Heart right ventricle (tissue), 16 donors: ENCODE results near the gene DLEC1. TPM values are rescaled to one million over a fixed set of nuclear protein-coding genes. Genes with fewer than 3 reads are reported as not detected.

Source experiments
- ATAC-seq, 8 donors: fragments of 200-7000 bp; cut with Tn5 transposase; one replicate each; pipeline ENCODE4 v1.9.1; 2020; ENCODE audit warnings: mild to moderate bottlenecking in 8 of 8, moderate library complexity in 8 of 8, moderate number of reproducible peaks in 1 of 8
- DNase-seq, 2 donors: peaks; one replicate each; pipeline ENCODE4 v3.0.0-alpha.2; 2020
- H3K27ac ChIP-seq, 10 donors: fragments of 200-600 bp; sonication (generic) in 2 of 10; one replicate each; pipeline versions ENCODE4 v1.5.0 to v1.8.0; 2020 to 2022; ENCODE audit warnings: mild to moderate bottlenecking in 3 of 10
- H3K27me3 ChIP-seq, 7 donors: fragments of 200-600 bp; one replicate each; pipeline ENCODE4 v1.8.0; 2021 to 2022; ENCODE audit warnings: mild to moderate bottlenecking in 2 of 7
- H3K36me3 ChIP-seq, 9 donors: fragments of 200-600 bp; sonication (generic) in 1 of 9; one replicate each; pipeline versions ENCODE4 v1.5.0 to v1.8.0; 2020 to 2022; ENCODE audit warnings: mild to moderate bottlenecking in 2 of 9
- H3K4me1 ChIP-seq, 9 donors: fragments of 200-600 bp; sonication (generic) in 1 of 9; one replicate each; pipeline versions ENCODE4 v1.5.0 to v1.8.0; 2020 to 2022; ENCODE audit warnings: mild to moderate bottlenecking in 4 of 9
- H3K4me3 ChIP-seq, 10 donors: fragments of 200-600 bp; sonication (generic) in 2 of 10; one replicate each; pipeline versions ENCODE4 v1.5.0 to v1.8.0; 2020 to 2022; ENCODE audit warnings: mild to moderate bottlenecking in 7 of 10, moderate library complexity in 2 of 10
- H3K9me3 ChIP-seq, 11 donors: fragments of 200-600 bp in 10 of 11; sonication (generic) in 2 of 11; one replicate each; pipeline versions ENCODE4 v1.5.0 to v1.8.0; 2013 to 2022; ENCODE audit warnings: mild to moderate bottlenecking in 2 of 11, control low read depth in 1 of 11, moderate library complexity in 1 of 11
- WGBS, 2 donors: extraction: QIAGEN DNeasy Blood & Tissue Kit; methylation state at CpG; one replicate each; pipeline ENCODE4 v1.1.7; 2013; ENCODE audit warnings: inconsistent platforms in 1 of 2; 5-methylcytosine and 5-hydroxymethylcytosine counted together
- intact Hi-C, 10 donors: fragments of 100-400 bp; cut with DNase I; formaldehyde crosslinking; loops; one replicate each; pipeline versions ENCODE4 v1.11.1 to v1.14.2; 2022
- polyA plus RNA-seq, 2 donors: library from polyadenylated mRNA; stranded (reverse); fragments of 200-250 nt; gene quantifications; one replicate each; pipeline ENCODE4 v1.2.3, GENCODE V29; 2013
- total RNA-seq, 10 donors: library from RNA; stranded (reverse); fragmentation: NEBNext Ultra II Directional in 3 of 10; extraction: Animal tissue kit (Norgen Biotek cat#: 25700) in 3 of 10; gene quantifications; one replicate each; pipeline versions ENCODE4 v1.2.1 to v1.2.4, GENCODE V29; 2021 to 2023
- TF ChIP-seq, protein P1 (sequence below), 9 donors: fragments of 200-600 bp; sonication (generic) in 2 of 9; IDR thresholded peaks; one replicate each; pipeline versions ENCODE4 v1.5.0 to v1.8.0; 2021 to 2022; ENCODE audit warnings: antibody characterized with exemption in 9 of 9, mild to moderate bottlenecking in 5 of 9, moderate library complexity in 1 of 9
- donor health status: Arrhythmogenic right ventricular cardiomyopathy.
- donor health status: ischemic (EF 13 %, LVEDD 7.1; RV severe dilation, severe dysfunction).
- donor health status: healthy with polysubstance abuse.
- donor health status: DM: no; HTN: yes; CAD: no.
- donor health status: DM: no; HTN: no; CAD: no.
- donor health status: ischemic (EF 25% LVEDD 6.9; RV normal size, moderate dysfunction).
- donor health status: ischemic (EF 25% LVEDD 5.7; RV mildly dilated, moderate dysfunction).
- donor health status: healthy.
- donor health status: DM: yes; HTN: yes; CAD: no.
- donor health status: Ischemic cardiomyopathy.
- donor health status: ischemic (EF 35%, LVEDD 5.7; RV mildly dilated, moderate dysfunction).
- donor health status: nonischemic (EF 11% LVEDD 7.7; RV severe dilation, severe dysfunction).
- donor health status: DM: yes; HTN: yes; CAD: no.
- donor health status: PGD.
- donor health status: ischemic (EF 29% LVEDD 5.4; RV normal size, mild dysfunction).
- donor health status: nonischemic (EF 23%, LVEDD 6.1; RV moderate dilation, normal function).

DLEC1 gene
- total and polyA plus RNA-seq, 12 donors: 0.09 to 0.66 (median 0.30) TPM; not detected in 4

DNA sequence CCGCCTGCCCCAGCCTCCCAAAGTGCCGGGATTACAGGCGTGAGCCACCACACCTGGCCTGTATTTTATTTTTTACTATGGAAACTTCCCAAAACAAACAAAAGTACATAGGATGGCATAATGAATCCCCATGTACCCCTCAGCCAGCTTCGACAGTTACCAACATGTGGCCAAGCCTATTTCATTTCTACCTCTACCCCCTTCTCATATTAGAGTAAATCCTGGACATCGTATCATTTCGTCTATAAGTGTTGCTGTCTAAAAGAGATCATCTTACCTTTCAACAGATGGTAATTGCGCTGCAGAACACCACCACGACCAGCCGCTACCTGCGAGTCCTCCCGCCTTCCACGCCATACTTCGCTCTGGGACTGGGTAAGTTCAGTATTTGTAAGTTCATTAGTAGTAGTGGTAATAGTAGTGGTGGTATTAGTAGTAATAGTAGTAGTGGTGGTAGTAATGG, 44.9 kb downstream of the DLEC1 start:
- no peaks in the 10 kb centered on the region for H3K4me1 ChIP-seq
- no peak for ATAC-seq
- DNase-seq: no peak
- H3K27ac ChIP-seq: no peak overlapping the region
- WGBS, 2 donors: 96 to 97% methylated on average over 13 of the region's 13 CpGs
- H3K9me3 ChIP-seq: peaks cover 0 to 32% (median 0%) of the 10 kb centered on the region in 11 donors
- H3K36me3 ChIP-seq: no peaks in the 10 kb centered on the region
- H3K4me3 ChIP-seq: no peak overlapping the region
- no peaks in the 10 kb centered on the region for H3K27me3 ChIP-seq
- TF ChIP-seq, protein P1, sequence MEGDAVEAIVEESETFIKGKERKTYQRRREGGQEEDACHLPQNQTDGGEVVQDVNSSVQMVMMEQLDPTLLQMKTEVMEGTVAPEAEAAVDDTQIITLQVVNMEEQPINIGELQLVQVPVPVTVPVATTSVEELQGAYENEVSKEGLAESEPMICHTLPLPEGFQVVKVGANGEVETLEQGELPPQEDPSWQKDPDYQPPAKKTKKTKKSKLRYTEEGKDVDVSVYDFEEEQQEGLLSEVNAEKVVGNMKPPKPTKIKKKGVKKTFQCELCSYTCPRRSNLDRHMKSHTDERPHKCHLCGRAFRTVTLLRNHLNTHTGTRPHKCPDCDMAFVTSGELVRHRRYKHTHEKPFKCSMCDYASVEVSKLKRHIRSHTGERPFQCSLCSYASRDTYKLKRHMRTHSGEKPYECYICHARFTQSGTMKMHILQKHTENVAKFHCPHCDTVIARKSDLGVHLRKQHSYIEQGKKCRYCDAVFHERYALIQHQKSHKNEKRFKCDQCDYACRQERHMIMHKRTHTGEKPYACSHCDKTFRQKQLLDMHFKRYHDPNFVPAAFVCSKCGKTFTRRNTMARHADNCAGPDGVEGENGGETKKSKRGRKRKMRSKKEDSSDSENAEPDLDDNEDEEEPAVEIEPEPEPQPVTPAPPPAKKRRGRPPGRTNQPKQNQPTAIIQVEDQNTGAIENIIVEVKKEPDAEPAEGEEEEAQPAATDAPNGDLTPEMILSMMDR (IDR thresholded peaks at IDR 0.05): no peak
- intact Hi-C loops: no loop called here

DNA sequence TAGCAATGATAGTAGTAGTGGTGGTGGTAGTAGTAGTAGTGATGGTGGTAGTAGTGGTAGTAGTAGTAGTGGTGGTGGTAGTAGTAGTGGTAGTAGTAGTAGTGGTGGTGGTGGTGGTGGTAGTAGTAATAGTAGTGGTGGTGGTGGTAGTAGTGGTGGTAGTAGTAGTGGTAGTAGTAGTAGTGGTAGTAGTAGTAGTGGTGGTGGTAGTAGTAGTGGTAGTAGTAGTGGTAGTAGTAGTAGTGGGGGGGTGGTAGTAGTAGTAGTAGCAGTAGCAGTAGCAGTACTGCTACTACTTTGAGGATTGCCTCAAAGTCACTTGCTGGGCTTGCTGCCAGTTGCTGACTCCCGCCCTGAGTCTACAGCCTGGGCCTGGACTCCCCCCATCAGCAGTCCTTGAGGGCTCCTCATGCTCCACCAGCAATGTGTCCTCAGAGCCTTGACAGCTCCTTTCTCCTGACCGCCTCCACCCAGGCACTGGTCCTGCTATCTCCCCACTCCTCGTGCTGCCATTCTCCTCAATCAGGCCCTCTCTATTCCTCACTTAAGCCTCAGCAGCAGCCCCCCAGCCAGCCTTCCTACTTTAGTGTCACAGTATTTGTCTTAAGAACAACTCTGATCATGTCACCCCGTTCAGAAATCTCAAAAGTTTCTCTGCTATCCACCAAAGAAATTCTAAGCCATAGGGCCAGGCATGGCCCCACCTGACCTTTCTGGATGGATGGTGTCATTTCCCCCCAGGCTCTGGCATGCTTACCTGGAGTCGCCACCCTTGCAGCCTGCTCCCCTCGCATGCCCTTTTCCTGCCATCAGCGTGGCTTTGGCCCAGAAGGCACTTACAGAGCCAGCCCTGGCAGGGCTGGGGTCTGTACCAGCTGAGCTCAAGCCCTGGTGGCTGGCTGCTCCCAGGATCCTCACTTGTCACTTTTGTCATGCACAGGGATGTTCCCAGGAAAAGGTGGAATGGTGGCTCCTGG, 45.6 kb downstream of the DLEC1 start:
- H3K4me3 ChIP-seq: no peak overlapping the region
- WGBS, 2 donors: 63 to 64% methylated on average over 7 of the region's 7 CpGs
- H3K27me3 ChIP-seq: no peaks in the 10 kb centered on the region
- H3K4me1 ChIP-seq: no peaks in the 10 kb centered on the region
- H3K36me3 ChIP-seq: no peaks in the 10 kb centered on the region
- TF ChIP-seq, protein P1 (IDR thresholded peaks at IDR 0.05): no peak
- H3K27ac ChIP-seq: no peak overlapping the region
- peaks cover 0 to 32% (median 0%) of the 10 kb centered on the region in 11 donors for H3K9me3 ChIP-seq
- no peak for DNase-seq
- intact Hi-C loops: no loop called here
- peak in 7 of 8 donors; percentile 11 to 99 (median 74) for ATAC-seq

DNA sequence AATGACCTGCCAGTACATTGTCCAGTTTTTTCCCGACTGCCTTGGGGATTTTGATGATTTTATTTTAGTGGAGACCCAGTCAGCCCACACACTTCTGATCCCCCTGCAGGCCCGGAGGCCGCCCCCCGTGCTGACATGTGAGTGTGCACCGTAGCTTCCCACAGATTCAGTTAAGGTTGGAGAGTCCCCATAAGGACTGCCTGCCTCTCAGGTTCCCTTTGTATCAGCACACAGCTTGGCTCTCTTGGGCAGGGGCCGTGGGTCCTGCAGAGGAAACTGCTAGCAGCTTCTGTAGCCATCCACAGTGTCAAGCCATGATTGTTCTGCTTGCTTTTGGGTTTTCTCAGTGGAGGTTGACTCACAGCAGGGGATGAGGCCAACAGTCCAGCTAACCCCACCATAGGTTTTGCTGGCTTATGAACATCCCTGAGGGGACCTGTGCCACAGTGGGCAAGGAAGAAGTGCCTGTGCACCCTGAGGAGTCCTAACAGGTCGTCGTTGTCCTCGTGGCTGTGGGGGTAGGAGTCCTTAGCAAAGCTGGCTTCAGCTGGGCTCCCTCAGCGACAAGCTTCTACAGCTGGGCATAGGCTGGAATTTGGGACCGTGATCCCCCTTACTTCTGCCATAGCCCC, 46.4 kb downstream of the DLEC1 start:
- Histone ChIP-seq H3K27me3 (no peaks in the 10 kb centered on the region), H3K36me3 (no peaks in the 10 kb centered on the region), H3K9me3 (peaks cover 0 to 32% (median 0%) of the 10 kb centered on the region in 11 donors), H3K4me3 (no peak overlapping the region), H3K4me1 (no peaks in the 10 kb centered on the region), H3K27ac (no peak overlapping the region)
- WGBS, 2 donors: 84 to 88% methylated on average over 11 of the region's 11 CpGs
- TF ChIP-seq, protein P1 (IDR thresholded peaks at IDR 0.05): no peak
- DNase-seq: no peak
- intact Hi-C loops: no loop called here
- ATAC-seq: peak in 1 of 8 donors; percentile 12

DNA sequence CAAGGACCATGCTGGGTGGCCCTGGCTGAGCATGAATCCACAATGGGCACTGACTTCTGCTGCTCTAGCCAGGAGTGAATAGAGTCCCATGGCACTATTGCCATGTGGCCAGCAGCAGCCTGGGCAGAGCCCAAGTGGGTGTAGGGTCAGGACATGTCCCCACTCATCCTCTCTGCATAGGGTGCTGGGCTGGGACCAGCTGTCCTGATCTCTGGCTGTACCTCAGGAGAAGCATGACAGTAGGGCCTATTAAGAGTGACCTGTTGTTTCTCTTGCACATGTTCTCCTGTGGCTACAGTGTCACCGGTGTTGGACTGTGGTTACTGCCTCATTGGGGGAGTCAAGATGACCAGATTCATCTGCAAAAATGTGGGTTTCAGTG, 46.9 kb downstream of the DLEC1 start:
- intact Hi-C loops: no loop called here
- no peaks in the 10 kb centered on the region for H3K27me3 ChIP-seq
- 83 to 97% methylated on average over 1 of the region's 1 CpG for WGBS, 2 donors

More for the DNA sequence above, 46.9 kb downstream of the DLEC1 start:
- no peak for DNase-seq
- ATAC-seq: peak in 3 of 8 donors; percentile 24 to 76 (median 47)
- TF ChIP-seq, protein P1 (IDR thresholded peaks at IDR 0.05): no peak
- Histone ChIP-seq H3K9me3 (peaks cover 0 to 32% (median 0%) of the 10 kb centered on the region in 11 donors), H3K4me3 (no peak overlapping the region), H3K36me3 (no peaks in the 10 kb centered on the region), H3K27ac (no peak overlapping the region), H3K4me1 (no peaks in the 10 kb centered on the region)
